Measurements from ENCODE around the gene IQCC.
A peak's percentile ranks its signal among the peaks of the same experiment; 100 is the strongest.
"Not testable (repeated sequence)": the region's sequence is repeated elsewhere in the genome, so short reads cannot be mapped to it uniquely, and the experiment has no call there.

The IQCC gene

GRCh38 chr1:32205401-32206370 lies at the start of gene IQCC:
TSS of gene IQCC (plus strand) at chr1:32205671. CDS start at chr1:32205682, 11 bp downstream.
- DNase-seq (ENCODE audit: extremely low spot score, insufficient read length, low read depth), result peak; percentile 94
- FAIRE-seq, result peak; percentile 88

DNA sequence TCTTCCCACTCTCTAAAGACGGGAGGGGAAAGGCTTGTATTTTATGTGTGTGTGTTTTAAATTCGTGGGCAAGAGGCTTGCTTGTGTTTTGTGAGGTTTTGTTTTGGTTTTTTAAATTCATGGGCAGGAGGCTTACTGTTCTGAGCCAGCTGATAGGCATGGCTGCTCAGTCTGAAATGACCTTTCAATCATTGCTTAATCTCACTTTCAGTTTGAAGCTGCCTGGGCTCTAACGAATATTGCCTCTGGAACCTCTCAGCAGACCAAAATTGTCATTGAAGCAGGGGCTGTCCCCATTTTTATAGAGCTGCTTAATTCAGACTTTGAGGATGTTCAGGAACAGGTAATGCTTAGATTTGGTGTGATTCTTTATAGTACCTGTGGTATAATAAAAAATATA lies 46.3 kb upstream of the IQCC start:
- FAIRE-seq (peak; percentile 73), DNase-seq (ENCODE audit: extremely low spot score, insufficient read length, low read depth) (no peak)

- no peak for DNase-seq (ENCODE audit: extremely low spot score, insufficient read length, low read depth)
- no peak for FAIRE-seq
Observed at GRCh38 chr1:32163405-32163804, 42.1 kb upstream of the IQCC start.

- DNase-seq (ENCODE audit: extremely low spot score, insufficient read length, low read depth); FAIRE-seq: not testable (repeated sequence)
Observed at GRCh38 chr1:32165633-32166032, 39.8 kb upstream of the IQCC start.

DNA sequence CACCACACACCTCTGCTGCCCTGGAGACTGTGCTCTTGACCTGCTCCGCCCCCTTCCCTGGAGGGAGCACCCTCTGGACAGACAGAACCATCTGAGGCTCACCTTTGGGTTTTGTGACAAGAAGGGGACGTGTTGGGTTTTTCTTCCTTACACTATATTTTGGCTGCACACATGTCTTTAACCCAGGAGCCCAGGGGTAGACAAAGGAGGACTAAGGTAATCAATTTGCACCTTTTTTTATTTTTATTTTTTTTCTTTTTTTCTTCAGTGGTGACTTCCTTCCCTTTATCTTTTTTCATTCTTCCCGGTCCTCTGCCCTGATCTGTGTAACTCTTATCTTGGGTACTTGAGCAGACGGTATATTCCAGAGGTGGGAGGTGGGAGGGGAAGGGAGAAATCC lies 34.5 kb upstream of the IQCC start:
- FAIRE-seq, result no peak
- no peak for DNase-seq (ENCODE audit: extremely low spot score, insufficient read length, low read depth)

GRCh38 chr1:32172621-32173245 lies 32.7 kb upstream of the IQCC start:
- DNase-seq (ENCODE audit: extremely low spot score, insufficient read length, low read depth), result no peak
- FAIRE-seq, result no peak

DNA sequence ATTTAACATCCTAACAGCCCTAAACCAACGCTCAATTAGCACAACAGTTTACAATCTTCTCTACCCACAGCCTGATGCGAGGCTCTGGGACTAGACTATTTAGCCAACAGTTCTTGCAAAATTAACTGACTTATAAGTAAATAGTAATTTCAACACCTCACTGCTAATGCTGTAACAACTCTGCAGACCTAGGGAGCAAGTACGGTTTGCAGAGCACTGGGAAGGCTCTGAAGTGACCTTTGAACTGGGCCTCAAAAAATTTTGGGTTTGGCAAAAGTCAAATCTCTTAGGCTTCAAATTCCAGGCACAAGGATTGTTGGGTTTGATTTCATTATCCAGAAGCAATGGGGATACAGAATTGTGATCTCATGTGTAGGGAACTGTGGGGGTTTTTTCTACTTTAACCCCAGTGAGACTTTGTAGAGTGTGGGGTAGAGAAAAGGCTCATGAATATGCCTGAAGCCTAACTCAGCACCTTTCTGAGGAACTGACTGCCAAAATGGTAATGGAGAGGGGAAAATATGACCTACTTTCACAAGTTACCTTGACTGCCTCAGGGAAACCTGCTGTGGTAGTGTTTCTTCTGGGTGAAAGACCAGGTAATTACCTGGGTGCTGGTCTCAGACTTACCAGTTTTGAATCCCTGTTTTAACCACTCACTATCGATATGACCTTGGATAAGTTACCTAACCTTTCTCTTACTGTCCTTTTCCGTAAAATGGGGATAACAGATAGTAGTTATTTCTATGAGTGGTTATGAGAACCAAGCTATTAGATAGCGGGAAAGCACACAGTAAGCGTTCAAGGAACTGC lies 26.9 kb upstream of the IQCC start:
- DNase-seq (ENCODE audit: extremely low spot score, insufficient read length, low read depth) (no peak), FAIRE-seq (no peak)

- no peak for FAIRE-seq
- DNase-seq (ENCODE audit: extremely low spot score, insufficient read length, low read depth), result no peak
Observed at GRCh38 chr1:32179193-32179442, 26.4 kb upstream of the IQCC start.

GRCh38 chr1:32179443-32180185 lies 25.9 kb upstream of the IQCC start, which contains the start of gene TXLNA:
TSS of gene TXLNA (plus strand) at chr1:32179675. CDS start at chr1:32180346, 671 bp downstream.
- peak; percentile 96 for DNase-seq (ENCODE audit: extremely low spot score, insufficient read length, low read depth)
- FAIRE-seq, result peak; percentile 92

DNA sequence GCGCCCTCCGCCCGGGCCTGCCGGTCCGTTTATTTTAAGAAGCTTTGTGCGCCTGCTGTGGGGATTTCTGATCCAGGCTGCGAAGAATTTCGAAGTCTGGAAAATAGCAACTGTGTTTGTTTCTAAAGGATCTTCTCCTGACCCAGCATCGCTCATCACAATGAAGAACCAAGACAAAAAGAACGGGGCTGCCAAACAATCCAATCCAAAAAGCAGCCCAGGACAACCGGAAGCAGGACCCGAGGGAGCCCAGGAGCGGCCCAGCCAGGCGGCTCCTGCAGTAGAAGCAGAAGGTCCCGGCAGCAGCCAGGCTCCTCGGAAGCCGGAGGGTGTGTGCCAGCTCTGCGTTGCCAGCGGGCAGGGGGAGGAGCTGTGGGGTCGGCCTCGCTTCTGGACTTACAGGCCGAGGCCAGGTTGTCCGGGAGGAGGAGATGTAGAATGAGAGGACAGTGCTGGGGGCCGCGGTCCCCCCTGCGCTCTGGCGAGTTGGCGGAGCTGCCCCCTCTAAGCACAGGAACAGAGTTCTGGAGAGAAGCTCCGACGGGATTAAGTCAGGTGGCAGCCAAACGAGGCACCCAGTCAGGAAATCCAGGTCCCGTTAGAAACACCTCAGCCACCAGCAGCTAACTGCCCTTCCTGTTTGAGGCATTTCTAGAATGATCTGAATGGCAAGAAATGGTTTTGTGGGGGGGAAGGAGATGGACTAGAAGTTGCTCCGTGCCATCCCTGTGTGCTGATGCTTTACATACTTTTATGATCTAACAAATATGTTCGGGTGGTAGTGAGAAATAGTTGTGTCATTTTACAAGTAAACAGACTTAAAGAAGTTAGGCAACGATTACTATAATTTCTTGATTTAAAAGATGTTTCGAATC lies 25.0 kb upstream of the IQCC start:
- FAIRE-seq (peak; percentile 31), DNase-seq (ENCODE audit: extremely low spot score, insufficient read length, low read depth) (no peak)

DNA sequence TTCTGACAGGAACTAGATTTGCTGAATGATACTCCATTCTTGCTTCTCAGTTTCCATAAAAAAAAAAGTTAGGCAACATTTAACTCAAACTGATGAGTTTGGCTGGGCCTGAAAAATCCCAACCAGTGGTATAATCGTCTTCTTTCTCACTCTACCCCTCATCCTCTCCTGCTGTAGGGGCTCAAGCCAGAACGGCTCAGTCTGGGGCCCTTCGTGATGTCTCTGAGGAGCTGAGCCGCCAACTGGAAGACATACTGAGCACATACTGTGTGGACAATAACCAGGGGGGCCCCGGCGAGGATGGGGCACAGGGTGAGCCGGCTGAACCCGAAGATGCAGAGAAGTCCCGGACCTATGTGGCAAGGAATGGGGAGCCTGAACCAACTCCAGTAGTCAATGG lies 24.4 kb upstream of the IQCC start:
- no peak for FAIRE-seq

DNA sequence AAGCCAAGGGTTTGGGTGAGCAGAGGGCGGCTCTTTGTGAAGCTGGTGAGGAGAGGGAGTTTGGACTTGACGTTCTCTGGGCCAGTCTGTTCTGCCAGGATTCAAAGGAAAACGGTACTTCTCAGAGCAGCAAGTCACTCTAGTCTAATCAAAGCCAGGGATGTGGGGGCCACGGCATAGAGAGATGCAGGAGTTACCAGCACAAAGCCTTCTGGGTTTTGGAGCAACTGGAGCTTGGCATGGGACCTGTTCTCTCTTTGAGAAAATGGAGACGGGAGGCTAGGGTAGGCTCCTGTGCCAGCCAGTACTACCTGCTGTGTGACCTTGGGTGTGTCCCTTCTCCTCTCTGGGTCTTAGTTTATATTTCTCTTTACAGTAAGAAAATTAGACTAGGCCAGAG lies 23.9 kb upstream of the IQCC start:
- no peak for FAIRE-seq
- no peak for DNase-seq (ENCODE audit: extremely low spot score, insufficient read length, low read depth)

More for the DNA sequence above, 24.4 kb upstream of the IQCC start:
- no peak for DNase-seq (ENCODE audit: extremely low spot score, insufficient read length, low read depth)

- DNase-seq (ENCODE audit: extremely low spot score, insufficient read length, low read depth) (no peak), FAIRE-seq (no peak)
Observed at GRCh38 chr1:32182060-32182459, 23.4 kb upstream of the IQCC start.

GRCh38 chr1:32184650-32185049 lies 20.8 kb upstream of the IQCC start:
- no peak for DNase-seq (ENCODE audit: extremely low spot score, insufficient read length, low read depth)
- no peak for FAIRE-seq

DNA sequence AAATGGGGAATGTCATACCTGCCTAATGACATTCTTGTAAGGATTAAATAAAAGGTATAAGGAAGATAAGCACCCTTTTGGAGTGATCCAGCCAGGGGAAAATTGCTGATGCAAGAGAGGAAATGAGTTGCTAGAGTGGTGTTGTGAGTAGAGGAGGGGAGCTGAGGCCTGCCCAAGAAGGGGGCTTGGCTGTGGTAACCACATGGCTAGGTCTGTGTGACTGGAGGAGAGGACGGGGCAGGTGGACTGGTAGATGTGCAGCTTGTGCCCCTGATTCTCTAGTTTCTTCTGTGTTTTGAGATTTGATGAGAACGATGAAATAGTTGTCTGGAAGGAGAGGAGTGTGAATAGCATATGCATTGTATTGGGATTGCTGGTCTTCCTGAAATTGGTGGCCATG lies 19.4 kb upstream of the IQCC start:
- FAIRE-seq (no peak), DNase-seq (ENCODE audit: extremely low spot score, insufficient read length, low read depth) (no peak)

DNA sequence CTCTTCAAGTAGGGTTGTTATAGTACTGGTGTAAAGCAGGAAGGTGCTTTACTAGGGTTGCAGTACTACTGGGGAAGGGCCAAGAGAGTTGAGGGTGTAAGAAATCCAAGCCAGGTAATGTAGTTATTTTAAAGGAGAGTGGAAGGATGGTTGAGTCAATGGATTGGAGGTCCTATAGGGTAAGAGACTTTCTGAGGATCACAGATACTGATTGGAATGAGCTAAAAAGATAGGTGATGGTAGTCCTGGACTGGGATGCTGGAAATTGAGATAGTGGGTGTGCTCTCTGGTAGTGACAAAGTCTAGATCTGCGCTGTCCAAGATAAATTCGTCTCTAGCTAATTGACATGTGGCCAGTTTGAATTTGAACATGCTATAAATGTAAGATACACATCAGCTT lies 19.0 kb upstream of the IQCC start:
- DNase-seq (ENCODE audit: extremely low spot score, insufficient read length, low read depth) (no peak), FAIRE-seq (no peak)

DNA sequence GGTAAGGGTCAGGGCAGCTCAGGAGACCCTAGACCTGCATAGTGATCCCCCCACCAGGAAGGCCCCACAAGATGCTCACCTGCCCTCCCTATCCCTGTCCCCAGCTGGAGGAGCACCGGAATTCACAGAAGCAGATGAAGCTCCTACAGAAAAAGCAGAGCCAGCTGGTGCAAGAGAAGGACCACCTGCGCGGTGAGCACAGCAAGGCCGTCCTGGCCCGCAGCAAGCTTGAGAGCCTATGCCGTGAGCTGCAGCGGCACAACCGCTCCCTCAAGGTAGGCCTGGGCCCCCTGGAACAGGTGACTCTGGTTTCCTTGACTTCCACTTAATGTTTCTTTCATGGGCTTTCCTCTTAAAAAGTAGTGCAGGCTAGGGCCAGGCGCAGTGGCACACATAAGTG lies 17.6 kb upstream of the IQCC start:
- no peak for FAIRE-seq
- DNase-seq (ENCODE audit: extremely low spot score, insufficient read length, low read depth), result no peak

GRCh38 chr1:32192220-32192948 lies 13.1 kb upstream of the IQCC start:
- DNase-seq (ENCODE audit: extremely low spot score, insufficient read length, low read depth) (no peak), FAIRE-seq (no peak)

All from GM18507 (cell line).